ENCODE measurements around the gene SIRT2. TPM values are rescaled to one million over a fixed set of nuclear protein-coding genes. Genes with fewer than 3 reads are reported as not detected.

SIRT2 gene
- total and polyA plus RNA-seq, 2 donors (not counting 1 experiment from before 2014, with no cell fraction given), result 42.4 to 65.9 TPM

DNA sequence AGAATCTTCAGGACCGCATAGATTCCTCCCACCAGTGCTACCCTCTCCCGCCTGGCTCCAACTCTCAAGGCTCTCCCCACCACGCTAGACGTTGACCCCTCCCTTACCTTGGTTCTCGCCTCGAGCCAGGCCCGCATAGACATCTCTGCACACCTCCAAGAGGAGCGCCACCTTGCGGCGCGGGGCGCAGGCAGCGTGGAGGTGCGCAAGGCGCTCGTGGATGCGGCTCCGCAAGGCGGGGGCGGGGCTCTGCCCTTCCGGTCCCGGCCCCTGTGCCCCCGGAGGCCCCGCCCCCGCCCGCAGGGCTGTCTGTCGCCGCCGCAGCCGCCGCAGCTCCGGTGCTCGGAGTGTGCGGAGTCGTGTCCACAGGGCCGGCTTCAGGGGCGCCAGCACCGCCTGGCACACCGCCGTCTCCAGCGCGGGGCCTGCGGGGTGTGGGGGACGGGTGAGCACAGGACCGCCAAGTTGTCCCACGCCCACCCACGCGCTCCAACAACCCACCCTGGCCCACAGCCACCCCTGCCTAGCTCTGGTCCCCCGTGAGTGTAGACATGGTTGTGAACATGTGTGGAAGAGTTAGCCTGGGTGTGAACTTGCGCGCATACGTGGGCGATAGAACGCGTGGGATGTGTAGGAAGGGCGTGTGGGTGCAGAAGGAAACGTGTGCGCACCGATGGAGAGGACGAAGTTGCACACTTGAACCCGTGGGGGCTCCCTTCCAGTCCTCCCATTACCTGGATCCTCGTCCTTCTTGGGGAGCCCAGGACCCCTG lies 29.4 kb downstream of the SIRT2 start:
- Histone ChIP-seq H3K9ac (ENCODE audit: low read length) (peak overlapping the region; percentile 91), H3K4me3 (ENCODE audit: control extremely low read depth in 1 of 5, extremely low read depth in 1 of 5, insufficient read depth in 1 of 5, low read depth in 2 of 5, low read length in 4 of 5) (peak overlapping the region; percentile 70 to 97 (median 86)), H3K27ac (ENCODE audit: low read length in 2 of 2) (peak overlapping the region; percentile 72 to 76), H3K4me2 (replicated peaks; ENCODE audit: low read depth, low read length, poor library complexity, severe bottlenecking) (peak overlapping the region; percentile 99), H2AFZ (ENCODE audit: insufficient read depth, low read depth, low read length, poor library complexity, severe bottlenecking) (peak overlapping the region; percentile 80), H3K79me2 (ENCODE audit: control insufficient read depth, insufficient read depth, low read length) (peaks cover 20% of the 10 kb centered on the region), H3K4me1 (ENCODE audit: control insufficient read depth in 2 of 2, insufficient read depth in 2 of 2, low read length in 2 of 2) (peaks cover 40 to 53% of the 10 kb centered on the region in 2 donors), H3K27me3 (replicated peaks in 1 of 4; ENCODE audit: control extremely low read depth in 1 of 4, control insufficient read depth in 3 of 4, insufficient read depth in 4 of 4, low read length in 3 of 4) (no peaks in the 10 kb centered on the region), H4K20me1 (ENCODE audit: control insufficient read depth, insufficient read depth, low read length, poor library complexity, severe bottlenecking) (no peaks in the 10 kb centered on the region), H3K9me3 (ENCODE audit: control extremely low read depth in 1 of 3, control insufficient read depth in 2 of 3, insufficient read depth in 1 of 3, low read length in 2 of 3) (peaks cover 0 to 6% (median 0%) of the 10 kb centered on the region in 3 donors), H3K36me3 (replicated peaks in 1 of 2; ENCODE audit: control extremely low read depth in 1 of 2, control insufficient read depth in 1 of 2, extremely low read depth in 1 of 2, insufficient read depth in 2 of 2, low read length in 1 of 2) (peaks cover 0 to 7% of the 10 kb centered on the region in 2 experiments)
- POLR2A ChIA-PET, result interaction anchor here (0.6 to 10.3 kb wide), 14 partner anchors 8 to 135 kb away, joined by 3 to 237 read pairs (median 4); partner anchors contain the start of genes ECH1, HNRNPL, MRPS12 and RINL
- peak overlapping the region; percentile 95 for H3K4me3 Mint-ChIP-seq
- peak; percentile 97 for DNase-seq
- 19% methylated on average over 47 of the region's 62 CpGs for WGBS (ENCODE audit: insufficient coverage)
- intact Hi-C loops (cut with micrococcal nuclease), result loop anchor here (1.0 to 10.0 kb wide), 9 partner anchors 8 to 535 kb away; partner anchors contain the start of genes ECH1, FAM98C, MRPS12 and NFKBIB
- TF ChIP-seq EZH2 (IDR thresholded peaks at IDR 0.05; ENCODE audit: borderline replicate concordance, insufficient read depth, low read depth, low read length, poor library complexity, severe bottlenecking), result no peak
- TF ChIP-seq, protein P1, sequence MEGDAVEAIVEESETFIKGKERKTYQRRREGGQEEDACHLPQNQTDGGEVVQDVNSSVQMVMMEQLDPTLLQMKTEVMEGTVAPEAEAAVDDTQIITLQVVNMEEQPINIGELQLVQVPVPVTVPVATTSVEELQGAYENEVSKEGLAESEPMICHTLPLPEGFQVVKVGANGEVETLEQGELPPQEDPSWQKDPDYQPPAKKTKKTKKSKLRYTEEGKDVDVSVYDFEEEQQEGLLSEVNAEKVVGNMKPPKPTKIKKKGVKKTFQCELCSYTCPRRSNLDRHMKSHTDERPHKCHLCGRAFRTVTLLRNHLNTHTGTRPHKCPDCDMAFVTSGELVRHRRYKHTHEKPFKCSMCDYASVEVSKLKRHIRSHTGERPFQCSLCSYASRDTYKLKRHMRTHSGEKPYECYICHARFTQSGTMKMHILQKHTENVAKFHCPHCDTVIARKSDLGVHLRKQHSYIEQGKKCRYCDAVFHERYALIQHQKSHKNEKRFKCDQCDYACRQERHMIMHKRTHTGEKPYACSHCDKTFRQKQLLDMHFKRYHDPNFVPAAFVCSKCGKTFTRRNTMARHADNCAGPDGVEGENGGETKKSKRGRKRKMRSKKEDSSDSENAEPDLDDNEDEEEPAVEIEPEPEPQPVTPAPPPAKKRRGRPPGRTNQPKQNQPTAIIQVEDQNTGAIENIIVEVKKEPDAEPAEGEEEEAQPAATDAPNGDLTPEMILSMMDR (IDR thresholded peaks at IDR 0.05), result peak; percentile 86
- peaks cover 54% of the 10 kb centered on the region for H3K4me1 Mint-ChIP-seq
- CTCF ChIA-PET, result interaction anchor here (0.7 to 4.2 kb wide), 21 partner anchors 8 to 251 kb away, joined by 3 to 42 read pairs (median 9); partner anchors contain the start of genes ECH1, EIF3K, MRPS12 and NFKBIB
- no peaks in the 10 kb centered on the region for H3K9me3 Mint-ChIP-seq (ENCODE audit: insufficient read depth)
- ATAC-seq (ENCODE audit: low read depth), result peak; percentile 87
- H3K27ac Mint-ChIP-seq, result peak overlapping the region; percentile 92
- H3K27me3 Mint-ChIP-seq, result no peaks in the 10 kb centered on the region
